ENCODE measurements around the gene CNNM1.

The CNNM1 gene

DNA sequence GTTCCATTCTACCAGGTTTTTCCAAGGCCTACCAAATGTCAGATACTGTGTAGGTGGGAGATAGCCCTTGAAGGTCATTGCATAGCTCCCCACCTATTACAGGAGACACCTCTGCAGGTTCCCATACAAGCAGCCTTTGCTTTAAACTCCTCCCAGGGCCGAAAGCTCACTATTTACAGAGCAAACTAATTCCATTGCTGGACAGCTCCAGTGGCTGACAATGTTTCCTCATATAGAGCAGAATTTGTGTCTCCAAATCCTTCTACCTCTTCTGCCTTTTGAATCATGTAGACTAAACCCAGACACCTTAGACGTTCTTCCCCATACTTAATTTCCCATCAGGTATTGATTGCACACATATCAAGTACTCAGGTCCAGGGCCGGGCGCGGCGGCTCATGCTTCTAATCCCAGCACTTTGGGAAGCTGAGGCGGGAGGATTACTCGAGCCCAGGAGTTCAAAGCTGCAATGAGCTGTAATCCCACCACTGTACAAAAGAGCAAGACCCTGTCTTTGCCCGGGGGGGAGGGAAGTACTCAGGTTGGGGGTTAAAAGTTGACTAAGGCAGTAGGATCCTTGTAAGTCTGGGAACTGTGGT is 2.1 kb downstream of the CNNM1 start:
- DNase-seq (ENCODE audit: insufficient read length, low spot score) (no peak), FAIRE-seq (no peak)

- FAIRE-seq (no peak), DNase-seq (ENCODE audit: insufficient read length, low spot score) (no peak)
Measured at GRCh38 chr10:99337311-99337811, 8.2 kb downstream of the CNNM1 start.

- DNase-seq (ENCODE audit: insufficient read length, low spot score) (no peak), FAIRE-seq (no peak)
Measured at GRCh38 chr10:99337901-99338300, 8.7 kb downstream of the CNNM1 start.

GRCh38 chr10:99339077-99339476 is 9.9 kb downstream of the CNNM1 start:
- peak; percentile 66 for FAIRE-seq
- DNase-seq (ENCODE audit: insufficient read length, low spot score), result no peak

DNA sequence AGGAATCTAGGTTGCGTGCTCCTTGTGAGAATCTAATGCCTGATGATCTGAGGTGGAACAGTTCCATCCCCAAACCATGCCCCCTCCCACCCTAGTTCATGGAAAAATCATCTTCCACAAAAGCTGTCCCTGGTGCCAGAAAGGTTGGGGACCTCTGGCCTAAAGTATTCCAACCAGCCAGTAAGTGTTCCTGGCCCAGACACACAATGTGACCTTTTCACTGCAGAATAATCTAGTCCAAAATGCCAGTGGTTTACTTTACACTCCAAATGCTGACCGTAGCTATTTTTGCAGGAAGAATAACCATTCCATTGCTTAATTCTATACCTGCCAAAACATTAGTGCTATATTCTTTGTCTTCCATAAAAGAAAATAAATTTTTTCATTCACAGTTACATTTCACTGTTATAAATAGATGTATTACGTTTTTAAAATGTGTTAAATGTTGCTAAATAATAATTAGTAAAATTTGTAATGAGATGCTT is 10.4 kb downstream of the CNNM1 start:
- no peak for DNase-seq (ENCODE audit: insufficient read length, low spot score)
- no peak for FAIRE-seq

DNA sequence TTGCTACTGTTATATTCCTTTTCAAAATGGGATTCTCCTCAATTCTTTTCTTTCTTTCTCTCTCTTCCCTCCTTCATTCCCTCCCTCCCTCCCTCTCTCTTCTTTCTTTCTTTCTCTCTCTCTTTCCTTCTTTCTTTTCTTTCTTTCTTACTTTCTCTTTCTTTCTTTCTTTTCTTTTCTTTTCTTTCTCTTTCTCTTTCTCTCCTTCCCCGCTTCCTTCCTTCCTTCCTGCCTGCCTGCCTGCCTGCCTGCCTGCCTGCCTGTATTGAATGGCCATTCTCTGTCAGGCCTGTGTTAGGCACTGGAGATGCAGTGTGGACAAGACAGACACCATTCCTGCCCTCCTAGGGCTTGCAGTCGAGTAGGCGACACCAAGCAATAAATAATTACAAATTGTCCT is 11.5 kb downstream of the CNNM1 start:
- FAIRE-seq (no peak), DNase-seq (ENCODE audit: insufficient read length, low spot score) (no peak)

DNA sequence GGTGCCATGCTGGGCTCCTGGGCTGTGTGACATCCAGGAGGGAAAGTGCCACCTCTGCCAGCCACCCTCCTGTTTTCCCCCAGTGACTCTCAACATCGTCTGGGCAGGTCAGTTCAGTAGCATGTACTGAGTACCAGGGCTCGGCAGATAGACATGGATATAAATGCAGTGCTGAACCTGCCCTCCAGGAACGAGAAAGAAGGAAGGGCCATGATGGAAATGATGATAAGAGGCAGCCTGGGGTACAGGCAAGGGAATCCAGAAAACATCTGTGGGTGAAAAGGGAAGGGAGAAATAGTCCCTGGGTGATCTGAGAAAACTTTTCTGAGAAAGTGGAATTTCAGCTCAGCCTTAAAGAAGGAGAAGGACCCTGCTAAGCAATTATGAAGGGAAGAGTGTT is 12.1 kb downstream of the CNNM1 start:
- DNase-seq (ENCODE audit: insufficient read length, low spot score), result no peak
- no peak for FAIRE-seq

DNA sequence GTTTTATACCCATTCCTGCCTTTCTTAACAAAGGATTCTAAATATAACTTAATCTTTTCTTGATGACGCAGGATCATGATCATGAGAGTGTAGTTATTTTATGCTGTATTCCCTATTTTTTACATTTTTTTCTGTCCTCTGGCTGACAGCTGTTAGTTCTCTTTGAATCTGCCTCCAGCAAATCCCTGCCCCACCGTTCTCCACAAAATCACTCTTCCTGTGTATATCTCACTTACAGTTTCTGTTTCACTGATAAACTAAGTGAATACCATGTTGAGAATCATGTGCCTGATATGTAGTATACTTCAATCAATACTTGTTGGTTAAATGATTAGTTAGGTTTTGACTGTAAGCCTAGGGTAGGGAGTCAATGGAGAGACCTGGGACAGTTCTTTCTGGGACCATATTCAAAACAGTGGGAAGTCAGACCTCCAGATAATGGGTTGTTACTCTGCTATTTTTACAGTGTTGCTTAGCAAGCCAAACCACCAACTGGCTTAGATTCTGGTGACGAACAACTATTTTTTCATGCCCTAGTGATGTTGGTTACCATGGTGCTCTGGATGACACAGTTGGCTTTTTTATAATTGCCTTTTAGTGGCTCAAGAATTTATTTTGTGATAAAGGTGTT is 12.8 kb downstream of the CNNM1 start:
- FAIRE-seq, result no peak
- no peak for DNase-seq (ENCODE audit: insufficient read length, low spot score)

DNA sequence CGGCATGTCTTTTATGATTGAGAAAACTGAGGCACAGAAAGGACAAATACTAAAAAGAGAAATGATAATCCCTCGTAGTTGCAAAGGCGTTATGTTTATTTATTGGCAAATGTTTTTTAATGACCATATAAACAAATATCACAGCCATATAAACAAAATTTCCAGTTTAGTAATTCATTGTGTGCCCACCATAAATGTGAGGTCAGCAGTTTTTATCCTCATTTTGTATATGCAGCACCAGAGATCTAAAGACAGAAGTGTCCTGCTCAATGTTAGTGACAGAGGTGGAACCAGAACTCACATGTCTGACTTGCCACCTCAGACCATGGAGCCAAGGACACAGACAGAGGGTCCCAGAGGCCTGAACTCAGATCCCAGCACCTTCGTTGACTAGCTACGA is 14.1 kb downstream of the CNNM1 start:
- DNase-seq (ENCODE audit: insufficient read length, low spot score) (no peak), FAIRE-seq (no peak)

DNA sequence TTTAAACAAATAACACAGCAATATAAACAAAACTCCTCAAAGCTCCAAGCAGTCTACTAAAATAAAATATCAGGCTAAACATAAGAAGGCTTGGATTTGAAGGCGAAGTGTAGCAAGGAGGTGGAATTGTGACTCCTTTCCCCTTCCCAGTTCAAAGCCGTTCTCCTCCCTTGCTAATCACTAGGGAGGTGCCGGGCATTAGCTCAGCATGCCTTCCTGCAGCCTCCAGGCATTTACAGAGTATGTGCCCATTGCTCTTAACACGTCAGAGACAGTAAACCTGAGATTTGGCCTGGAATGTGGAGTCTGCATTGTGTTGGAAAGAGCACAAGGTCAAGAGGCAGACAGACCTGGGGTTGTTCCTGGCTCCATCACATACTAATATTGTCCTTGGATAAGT is 15.6 kb downstream of the CNNM1 start:
- no peak for FAIRE-seq
- no peak for DNase-seq (ENCODE audit: insufficient read length, low spot score)

DNA sequence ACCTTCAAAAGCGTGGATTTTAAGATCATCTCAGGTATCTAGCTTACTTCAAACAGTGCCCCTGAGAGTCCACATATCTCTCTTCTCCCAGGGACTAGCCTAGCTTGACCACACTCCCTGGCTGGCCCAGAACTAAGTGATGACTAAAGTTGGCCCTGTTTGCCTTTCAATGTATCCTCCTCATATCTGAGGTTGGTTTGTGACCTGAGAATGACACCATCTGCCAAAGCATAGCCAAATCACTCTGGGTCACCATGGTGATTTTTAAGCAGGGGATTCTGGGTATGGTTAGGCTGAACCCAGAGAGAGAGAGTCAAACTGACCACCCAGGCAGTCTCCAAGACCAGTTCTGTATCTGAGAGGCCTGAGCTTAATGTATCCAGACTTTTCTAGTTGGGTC is 16.2 kb downstream of the CNNM1 start:
- FAIRE-seq, result peak; percentile 74
- peak; percentile 44 for DNase-seq (ENCODE audit: insufficient read length, low spot score)

DNA sequence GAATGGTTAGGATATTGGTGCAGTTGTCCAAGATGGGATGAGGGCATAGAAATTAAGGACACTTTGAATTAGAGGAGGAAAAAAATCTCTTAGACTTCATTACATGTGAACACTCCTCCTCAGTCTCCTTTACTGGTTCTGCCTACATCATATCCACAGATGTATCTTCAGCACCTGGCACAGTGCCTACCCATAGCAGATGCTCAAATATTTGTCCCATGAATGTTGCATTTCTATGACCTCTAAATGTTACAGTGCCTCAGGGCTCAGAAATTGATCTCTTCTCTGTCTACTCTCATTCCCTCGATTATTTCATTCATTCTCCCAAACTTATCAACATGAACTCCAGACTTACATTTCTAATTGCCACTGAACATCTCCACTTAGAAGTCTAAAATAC is 17.1 kb downstream of the CNNM1 start:
- DNase-seq (ENCODE audit: insufficient read length, low spot score) (peak; percentile 60), FAIRE-seq (peak; percentile 81)

GRCh38 chr10:99347672-99348071 is 18.5 kb downstream of the CNNM1 start:
- DNase-seq (ENCODE audit: insufficient read length, low spot score), result no peak
- FAIRE-seq, result no peak

- no peak for DNase-seq (ENCODE audit: insufficient read length, low spot score)
- no peak for FAIRE-seq
Measured at GRCh38 chr10:99353182-99353581, 24.0 kb downstream of the CNNM1 start.

- no peak for FAIRE-seq
Measured at GRCh38 chr10:99357691-99358090, 28.5 kb downstream of the CNNM1 start.

DNA sequence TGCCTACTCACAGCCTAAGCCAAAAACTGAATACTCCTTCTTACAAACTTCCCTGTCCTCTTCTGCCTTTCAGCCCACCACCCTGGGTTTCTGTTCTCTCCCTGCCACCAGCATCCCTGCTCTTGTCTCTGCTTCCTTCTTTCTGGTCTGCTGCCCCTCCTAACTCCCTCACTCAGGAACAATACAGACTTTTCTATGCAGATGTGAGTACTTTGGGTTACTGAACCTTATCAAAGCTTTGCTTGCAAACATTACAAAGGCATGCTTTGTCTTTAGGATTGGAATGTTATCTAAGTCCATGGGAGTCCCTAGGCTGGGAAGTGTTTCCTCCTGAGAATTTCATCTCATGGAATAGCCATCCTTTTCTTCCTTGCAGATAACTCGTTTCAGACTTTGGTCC is 28.9 kb downstream of the CNNM1 start:
- DNase-seq (ENCODE audit: insufficient read length, low spot score), result no peak
- no peak for FAIRE-seq

More at GRCh38 chr10:99357691-99358090, 28.5 kb downstream of the CNNM1 start:
- no peak for DNase-seq (ENCODE audit: insufficient read length, low spot score)

DNA sequence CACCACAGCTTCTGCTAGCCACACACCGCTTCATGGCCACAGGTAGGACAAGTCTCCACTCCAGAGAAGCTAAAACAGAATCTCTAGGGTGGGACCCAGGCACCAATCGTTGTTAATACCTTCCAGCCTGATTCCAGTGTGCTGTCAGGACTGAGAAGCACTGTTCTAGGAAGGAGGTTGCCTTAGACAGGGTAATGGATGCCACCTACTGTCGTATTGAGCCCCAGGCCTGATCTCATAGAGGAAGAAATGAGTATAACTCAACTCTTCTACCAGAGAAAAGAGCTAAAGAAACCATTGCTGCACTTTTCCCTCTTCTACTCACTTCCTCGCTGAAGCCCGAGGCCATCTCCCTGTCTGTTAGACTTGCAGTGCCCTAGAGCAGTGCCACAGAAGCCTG is 31.8 kb downstream of the CNNM1 start:
- FAIRE-seq (no peak), DNase-seq (ENCODE audit: insufficient read length, low spot score) (no peak)

- no peak for FAIRE-seq
- DNase-seq (ENCODE audit: insufficient read length, low spot score), result no peak
Measured at GRCh38 chr10:99364125-99364524, 35.0 kb downstream of the CNNM1 start.

DNA sequence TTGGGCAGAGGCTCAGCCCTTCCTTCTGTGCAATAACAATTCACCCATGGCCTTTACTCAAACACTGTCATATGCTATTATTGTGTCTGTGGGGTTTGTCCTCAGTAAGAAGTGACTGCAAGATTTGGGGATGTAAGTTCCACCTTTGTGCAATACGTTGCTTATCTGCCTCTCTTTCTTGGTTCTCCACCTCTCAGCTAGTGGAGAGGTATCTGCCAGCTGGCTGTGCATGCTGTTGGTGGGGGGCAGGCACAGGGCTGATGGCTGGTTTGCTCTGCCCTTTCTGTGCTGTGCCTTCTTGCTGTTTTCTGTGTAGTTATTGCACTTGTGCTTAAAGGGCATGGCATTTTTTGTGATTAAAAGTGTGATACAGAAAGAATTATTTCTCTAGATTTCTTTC is 36.2 kb downstream of the CNNM1 start:
- FAIRE-seq, result no peak
- DNase-seq (ENCODE audit: insufficient read length, low spot score), result no peak

- FAIRE-seq (no peak), DNase-seq (ENCODE audit: insufficient read length, low spot score) (no peak)
Measured at GRCh38 chr10:99365736-99366135, 36.6 kb downstream of the CNNM1 start.

DNA sequence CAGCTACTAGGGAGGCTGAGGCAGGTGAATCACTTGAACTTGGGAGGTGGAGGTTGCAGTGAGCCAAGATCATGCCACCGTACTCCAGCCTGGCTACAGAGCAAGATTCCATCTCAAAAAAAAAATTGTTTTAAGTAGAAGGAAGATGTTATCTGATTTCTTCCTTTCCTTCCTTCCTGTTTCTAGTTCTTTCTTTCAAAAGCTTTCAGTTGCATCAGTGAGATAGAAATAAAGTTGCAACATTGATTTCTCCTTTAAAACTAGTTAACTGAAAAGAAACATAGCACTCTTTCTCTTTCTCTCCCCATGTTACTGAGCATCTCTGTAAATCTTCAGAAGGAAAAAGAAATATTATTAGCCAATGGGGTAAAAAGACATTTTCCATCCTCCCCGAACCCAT is 37.5 kb downstream of the CNNM1 start:
- FAIRE-seq (no peak), DNase-seq (ENCODE audit: insufficient read length, low spot score) (no peak)

DNA sequence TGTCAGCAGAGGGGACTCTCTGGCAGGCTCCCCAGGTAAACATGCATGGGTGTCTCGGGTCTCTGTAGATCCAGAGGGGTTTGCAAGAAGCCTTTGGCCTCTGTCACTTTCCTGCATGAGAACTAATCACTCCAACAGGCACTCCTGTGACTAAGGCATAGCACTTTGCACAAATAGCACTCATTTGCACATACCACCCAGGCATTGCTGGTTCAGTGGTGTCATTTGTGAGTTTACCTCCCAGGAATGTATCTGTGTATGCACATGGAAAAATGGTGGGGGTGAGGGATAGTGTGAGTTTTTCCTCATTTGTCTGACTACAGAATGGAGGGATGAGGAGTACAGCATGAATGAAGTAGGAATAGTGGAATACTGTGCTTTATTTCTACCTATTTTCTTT is 39.5 kb downstream of the CNNM1 start:
- FAIRE-seq, result no peak
- no peak for DNase-seq (ENCODE audit: insufficient read length, low spot score)

DNA sequence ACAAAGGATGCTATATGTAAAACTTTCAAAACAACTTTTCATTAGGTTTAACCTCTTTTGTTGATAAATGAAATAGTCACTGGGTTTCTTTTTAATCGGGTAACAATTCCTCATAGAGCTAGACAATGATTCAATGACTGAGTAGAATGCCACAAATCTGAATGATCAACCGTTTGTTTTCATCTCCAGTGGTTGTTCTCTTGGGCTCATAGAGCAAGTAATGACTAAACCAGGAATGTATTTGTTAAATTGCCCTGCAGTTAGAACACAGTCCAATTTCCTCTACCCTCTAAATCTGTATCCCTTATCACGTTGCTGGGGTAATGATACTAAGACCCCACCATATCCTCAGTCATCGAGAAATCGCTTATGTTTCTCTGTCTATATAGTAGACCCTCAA is 40.0 kb downstream of the CNNM1 start:
- DNase-seq (ENCODE audit: insufficient read length, low spot score) (no peak), FAIRE-seq (peak; percentile 46)
